AG08396 (cell line): ENCODE data around the gene KIT.

Experiments used
- DNase-seq: peaks from one replicate; pipeline ENCODE4 v3.0.0; 2012; ENCODE audit warnings: low spot score, mixed read lengths

The KIT gene

DNA sequence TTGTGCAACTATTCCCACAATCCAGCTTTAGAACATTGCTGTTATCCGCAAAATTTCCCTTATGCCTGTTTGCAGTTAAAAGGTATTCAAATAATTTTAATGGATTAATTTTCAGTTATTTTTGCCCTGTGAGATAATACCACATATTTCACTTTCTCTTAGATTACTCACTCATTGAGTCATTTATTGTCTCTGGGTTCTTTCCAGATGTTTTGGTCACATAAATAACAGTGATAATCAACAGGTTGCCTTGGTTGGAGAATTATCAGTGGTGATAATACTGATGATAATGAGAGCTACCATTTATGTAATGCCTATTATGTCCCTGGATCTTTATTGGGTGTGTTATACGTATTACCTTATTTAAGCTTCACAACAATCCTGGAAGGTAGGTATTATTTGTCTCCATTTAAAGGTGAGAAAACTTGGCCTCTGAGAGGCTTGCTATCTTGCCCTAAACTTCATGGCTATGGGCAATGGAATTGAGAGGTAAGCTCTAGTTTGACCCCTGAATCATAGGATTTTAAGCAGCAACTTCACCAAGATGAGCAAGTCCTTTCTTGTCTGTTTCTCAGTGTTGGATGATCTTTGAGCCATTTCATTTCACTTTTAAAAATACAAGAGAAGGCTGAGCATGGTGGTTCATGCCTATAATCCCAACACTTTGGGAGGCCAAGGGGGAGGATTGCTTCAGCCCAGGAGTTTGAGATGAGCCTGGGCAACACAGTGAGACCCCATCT is 87.4 kb downstream of the KIT start:
- DNase-seq, result no peak

DNA sequence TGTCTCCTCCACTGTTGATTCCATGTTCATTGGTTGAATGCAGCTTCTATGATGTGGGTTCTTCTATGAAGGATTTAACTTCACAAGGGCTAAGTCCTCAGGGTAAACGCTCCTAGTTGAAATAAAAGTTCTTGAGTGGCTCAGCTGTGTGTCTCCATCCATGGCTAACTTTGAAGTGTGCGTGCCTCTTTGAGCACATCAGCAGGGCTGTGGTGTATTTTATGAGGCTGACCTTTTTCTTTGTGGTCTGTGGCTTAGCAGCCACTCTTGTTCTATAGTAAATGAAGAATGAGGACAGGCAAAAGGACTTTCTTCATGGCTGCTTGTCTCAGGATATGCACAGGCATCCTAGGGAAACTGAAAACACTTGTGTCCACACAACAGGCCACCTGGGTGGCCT is 88.5 kb downstream of the KIT start:
- no peak for DNase-seq

DNA sequence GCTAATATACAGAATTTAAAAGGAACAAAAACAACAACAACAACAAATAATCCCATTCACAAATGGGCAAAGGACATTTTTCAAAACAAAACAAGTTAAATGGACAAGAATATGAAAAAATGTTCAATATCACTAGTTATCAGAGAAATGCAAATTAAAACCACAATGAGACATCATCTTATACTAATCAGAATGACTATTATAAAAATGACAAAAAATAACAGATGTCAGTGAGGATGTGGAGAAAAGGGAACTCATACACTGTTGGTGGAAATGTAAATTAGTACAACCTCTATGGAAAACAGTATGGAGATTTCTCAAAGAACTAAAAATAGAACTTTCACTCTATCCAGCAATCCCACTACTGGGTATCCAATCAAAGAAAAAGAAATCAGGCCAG is 92.6 kb downstream of the KIT start:
- DNase-seq, result no peak

DNA sequence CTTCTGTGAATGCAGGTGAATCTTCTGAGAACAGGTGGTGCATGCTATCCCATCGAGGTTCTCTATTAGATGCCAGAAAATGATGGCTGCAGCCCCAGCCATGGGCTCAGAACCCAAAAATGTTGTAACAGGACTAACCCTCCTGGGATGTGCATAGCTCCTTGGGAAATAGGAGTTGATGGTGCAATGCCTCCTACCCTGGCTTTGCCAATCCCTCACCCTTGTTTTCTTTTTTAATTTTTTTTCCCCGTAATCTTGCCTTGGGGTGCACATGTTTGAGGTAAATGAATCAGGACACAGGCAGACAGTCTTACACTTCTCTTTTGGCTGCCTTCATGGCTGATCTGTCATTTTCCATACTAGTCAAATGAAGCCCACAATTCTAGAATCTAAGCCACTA is 96.6 kb downstream of the KIT start:
- DNase-seq, result no peak

DNA sequence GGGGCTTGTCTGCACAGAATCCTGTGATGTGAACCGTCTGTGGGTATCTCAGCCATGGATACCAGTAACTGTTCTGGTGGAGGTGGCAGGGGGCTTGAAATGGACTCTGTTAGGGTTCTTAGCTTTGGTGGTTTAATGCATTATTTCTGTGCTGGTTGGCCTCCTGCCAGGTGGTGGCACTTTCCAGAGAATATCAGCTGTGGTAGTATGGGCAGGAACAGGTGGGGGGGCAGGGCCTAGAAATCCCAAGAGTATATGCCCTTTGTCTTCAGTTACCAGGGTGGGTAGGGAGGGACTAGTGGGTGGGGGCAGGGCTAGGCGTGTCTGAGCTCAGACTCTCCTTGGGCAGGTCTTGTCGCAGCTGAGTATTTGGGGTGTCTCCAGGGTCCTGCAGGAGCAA is 106.7 kb downstream of the KIT start:
- DNase-seq, result no peak

DNA sequence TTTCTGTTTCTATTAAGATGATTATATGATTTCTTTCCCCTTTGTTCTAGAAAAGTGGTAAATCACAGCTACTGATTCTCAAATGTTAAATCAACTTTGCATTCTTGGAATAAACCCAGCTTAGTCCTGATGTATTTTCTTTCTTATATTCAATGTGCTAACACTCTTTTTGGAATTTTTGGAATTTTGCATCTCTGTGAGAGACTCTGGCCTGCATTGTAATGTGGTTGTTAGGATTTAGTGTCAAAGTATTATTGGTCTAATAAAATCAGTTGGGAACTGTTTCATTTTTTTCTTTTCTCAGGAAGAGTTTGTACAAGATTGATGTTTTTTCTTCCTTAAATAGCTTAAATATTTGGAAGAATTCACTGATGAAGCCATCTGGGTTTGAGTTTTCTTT is 109.6 kb downstream of the KIT start:
- no peak for DNase-seq

DNA sequence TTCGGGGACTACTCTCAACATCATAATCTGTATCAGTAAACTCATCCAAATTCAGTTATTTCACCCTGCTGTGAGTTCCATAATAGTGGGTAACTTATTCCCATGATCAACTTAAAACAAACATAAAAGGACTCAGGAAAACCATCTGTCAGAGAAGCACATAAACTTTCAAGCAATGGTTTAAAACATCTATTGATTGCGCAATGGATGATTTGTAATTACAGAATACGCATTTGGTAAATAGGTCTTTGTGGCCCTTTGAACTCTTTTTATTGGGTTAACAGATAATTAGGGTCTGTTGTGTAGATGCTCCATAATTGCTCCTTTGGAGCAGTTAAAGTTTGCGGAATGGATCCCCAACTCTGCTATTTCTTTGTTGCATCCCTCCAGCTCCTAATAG is 115.3 kb downstream of the KIT start:
- no peak for DNase-seq

DNA sequence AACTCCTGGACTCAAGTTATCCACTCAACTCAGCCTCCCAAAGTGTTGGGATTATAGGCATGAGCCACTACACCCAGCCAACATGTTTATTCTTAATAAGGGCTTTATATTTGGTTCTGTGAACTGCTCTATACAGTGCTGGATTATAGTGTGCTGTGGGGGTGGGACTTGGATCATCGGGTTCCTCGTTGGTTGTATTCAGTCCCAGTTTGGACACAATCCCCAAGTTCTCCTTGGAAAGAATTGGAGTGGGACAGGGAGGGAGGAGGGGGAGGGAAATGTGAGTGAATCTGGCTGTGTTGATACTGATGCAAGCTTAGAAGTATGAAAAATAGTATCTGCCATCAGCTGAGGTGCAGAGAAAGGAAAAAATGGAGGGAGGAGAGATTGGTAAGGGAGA is 121.3 kb downstream of the KIT start:
- DNase-seq, result no peak

DNA sequence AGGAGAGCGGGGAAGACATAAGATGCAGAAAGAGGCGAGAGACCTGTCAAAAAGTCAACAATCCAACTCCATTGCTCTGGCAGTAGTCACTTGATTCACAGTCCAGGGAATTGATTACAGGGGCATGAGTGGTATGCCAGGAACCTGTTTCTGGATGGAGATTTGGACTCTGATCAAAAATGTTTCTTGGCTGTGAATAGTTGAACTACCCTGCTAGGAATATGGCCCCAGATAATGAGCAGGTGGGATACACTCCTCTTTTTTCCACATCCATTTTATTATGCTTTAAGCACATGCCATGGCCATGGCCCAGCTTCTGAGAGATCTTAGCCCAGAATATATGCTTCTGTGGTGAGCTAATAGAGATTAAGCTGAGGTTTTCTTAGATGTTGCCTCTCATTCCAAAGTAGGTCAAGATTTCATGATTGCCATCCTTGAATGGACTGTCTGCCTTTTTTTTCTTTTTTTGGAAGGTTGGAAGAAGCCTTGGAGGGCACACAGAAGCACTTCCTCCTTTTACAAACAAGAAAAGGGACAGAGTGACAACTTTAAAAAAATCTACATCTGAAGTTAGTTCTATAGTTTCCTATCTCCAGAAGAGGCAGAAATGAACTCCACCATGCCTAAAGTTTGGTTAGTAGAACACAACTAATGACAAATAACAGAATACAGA is 121.9 kb downstream of the KIT start:
- no peak for DNase-seq

DNA sequence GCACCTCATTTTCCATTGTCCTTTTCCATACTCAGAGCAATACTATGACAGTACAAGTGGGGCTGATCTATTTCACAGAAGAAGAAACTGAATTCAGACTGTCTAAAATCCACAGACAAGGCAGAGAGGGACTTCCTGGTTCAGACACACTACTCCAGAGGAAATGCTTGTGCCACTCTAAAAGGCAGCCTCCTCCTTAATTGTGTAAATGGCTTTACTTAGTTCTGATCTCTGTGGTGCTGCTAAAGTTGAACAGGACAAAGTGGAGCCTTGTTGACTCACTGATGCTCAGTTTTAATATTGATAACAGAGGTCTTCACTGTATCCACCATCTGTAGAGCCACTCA is 122.4 kb downstream of the KIT start:
- no peak for DNase-seq

DNA sequence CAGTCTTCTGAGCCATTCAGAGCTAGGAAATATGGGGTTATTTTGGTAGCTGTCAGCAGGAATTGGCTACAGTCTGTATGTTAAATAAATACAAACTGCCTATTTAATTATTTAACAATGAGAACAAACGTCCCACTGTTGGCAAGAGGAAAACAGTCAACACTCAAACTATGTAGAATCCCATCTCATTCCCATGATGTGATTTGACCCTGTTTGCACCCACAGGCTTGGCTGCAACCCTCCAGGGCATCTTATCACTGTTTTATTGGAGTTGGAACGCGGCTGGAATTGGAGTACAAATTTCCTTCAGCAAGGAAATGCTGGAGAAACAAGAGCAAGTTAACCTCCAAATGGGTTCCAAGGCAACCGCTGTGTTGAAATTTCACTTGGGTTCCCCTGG is 124.0 kb downstream of the KIT start:
- DNase-seq, result no peak

DNA sequence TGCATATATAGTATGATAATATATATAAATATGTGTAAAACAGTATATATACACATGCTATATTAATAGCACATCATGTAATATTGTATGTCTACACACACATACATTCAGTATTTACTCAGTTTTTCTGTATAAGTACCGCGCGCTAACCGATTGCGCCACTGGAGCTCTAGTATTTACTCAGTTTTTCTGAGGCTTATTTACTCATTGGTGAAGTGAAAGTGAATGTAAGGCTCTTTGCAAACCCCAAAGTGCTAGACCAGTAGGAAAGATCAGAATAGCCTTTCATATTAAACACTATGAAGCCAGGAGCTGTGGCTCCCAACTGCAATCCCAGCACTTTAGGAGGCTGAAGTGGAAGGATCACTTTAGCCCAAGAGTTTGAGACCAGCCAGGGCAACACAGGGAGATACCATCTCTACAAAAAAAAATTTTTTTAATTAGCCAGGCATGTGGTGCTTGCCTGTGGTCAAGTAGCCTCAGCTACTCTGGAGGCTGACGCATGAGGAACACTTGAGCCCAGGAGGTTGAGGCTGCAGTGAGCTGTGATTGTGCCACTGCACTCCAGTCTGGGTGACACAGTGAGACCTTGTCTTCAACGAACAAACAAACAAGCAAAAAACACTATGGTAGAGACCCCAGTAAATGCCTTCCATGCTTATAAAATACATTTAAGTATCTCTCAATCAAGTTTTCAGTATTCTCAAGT is 125.8 kb downstream of the KIT start:
- DNase-seq, result no peak

DNA sequence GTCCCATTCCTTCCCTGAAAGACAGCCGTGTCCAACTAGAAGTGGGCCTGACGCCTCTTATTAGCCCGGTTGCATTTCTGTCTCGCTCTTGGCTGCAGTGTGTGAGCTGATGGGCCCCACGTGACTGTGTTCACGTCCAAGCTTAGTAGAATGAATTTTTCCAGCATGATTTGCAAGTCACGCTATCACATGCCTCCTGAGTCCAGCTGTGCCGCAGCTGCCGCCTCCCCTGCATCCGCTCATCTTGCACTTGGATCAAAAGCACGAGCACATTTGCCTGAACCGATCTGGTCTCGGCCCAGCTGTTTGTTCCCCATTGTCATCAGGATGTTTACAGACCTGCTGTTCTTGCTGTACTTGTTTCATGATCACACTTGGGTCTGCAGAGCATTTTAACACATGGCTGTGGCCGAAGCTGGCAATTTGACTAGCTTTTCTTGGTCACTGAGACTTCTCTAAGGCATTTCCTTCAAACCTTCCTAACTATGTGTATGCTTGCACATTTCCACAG is 126.5 kb downstream of the KIT start:
- peak; percentile 88 for DNase-seq
